ENCODE measurements around the gene RRP1.

Gene RRP1

DNA sequence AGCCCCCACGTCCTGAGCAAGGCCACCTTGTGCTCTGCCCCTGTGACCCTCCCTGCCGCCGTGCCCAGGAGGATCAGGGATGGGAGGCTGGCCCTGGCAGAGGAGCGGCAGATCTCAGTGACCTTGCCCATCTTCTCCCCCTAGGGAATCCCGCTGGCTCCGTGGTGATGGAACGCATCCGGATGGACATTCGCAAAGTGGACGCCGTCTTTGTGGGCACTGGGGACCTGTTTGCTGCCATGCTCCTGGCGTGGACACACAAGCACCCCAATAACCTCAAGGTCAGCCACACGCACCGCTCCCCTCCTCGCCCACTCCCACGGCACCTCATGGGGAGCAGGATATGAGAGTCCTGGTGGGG is 36.0 kb upstream of the RRP1 start:
- Mint-ChIP-seq H3K4me1 (ENCODE audit: low read depth) (no peaks in the 10 kb centered on the region), H3K4me3 (no peak overlapping the region), H3K27ac (no peak overlapping the region), H3K36me3 (ENCODE audit: low read depth) (peaks cover 15% of the 10 kb centered on the region), H3K27me3 (ENCODE audit: low read depth) (no peaks in the 10 kb centered on the region), H3K9me3 (no peaks in the 10 kb centered on the region)

DNA sequence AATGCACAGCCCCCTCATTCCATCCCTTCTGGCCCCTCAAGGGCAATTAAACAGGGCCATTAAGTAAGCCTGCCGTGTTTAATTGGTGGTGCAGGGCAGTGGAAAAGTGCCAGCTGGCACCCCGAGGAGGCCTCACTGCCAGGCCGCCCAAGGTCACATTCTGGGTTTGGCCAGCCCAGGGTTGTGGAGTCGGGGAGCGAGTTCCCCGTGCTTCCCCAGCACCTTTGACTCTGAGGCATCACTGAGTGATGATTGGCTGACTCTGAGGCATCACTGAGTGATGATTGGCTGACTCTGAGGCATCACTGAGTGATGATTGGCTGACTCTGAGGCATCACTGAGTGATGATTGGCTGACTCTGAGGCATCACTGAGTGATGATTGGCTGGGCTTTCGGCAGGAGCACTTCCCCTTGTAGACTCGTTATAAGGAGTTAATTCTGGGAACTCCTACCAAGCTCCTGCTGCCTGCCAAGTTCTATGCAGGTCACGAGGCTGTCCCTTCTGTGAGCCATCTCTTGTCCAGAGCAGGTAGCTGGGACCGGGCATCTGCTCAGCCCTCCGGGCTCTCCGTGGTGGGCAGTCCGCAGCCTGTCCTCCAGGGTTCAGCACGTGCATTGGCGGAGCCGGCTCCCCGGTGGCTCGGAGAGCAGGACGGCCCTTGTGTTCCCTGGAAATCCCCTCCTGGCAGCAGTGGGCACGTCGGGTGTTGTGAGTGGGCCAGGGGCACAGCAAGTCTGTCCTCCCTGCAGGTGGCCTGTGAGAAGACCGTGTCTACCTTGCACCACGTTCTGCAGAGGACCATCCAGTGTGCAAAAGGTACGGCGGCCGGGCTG is 34.2 kb upstream of the RRP1 start:
- no peaks in the 10 kb centered on the region for H3K4me1 Mint-ChIP-seq (ENCODE audit: low read depth)
- H3K4me3 Mint-ChIP-seq = no peak overlapping the region
- H3K27ac Mint-ChIP-seq = no peak overlapping the region
- peaks cover 15% of the 10 kb centered on the region for H3K36me3 Mint-ChIP-seq (ENCODE audit: low read depth)
- H3K27me3 Mint-ChIP-seq (ENCODE audit: low read depth) = no peaks in the 10 kb centered on the region
- H3K9me3 Mint-ChIP-seq = no peaks in the 10 kb centered on the region

DNA sequence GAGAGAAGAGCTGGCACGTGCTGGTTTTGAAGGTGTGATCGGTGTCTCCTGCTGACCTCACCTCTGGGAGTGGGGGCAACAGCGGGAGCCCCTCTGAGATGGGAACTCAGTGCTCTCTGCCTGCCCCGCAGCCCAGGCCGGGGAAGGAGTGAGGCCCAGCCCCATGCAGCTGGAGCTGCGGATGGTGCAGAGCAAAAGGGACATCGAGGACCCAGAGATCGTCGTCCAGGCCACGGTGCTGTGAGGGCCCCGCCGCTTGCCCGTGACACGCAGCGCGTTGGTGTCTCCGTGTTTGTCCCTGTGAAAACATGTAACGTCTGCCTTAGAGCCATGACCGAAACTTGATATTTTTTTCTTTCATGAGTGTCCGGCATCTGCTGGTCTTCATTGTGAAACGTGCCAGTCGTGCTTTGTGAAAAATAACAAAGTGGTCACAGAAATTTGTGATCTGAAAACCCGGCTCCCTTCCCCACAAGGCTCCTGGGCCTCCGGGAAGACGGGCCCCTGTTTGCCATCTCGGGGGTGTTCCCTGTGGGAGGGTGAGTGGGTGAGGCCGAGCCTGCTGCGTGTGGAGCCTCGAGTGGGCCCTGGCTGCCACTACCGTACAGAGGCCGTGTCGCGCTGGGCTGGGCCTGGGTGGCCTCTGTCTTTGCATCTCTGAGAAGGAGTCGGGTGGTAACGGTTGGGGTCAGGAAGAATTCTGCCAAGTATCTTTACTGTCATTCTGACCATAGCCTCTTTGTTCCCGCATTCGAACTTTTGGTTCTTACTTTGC is 33.4 kb upstream of the RRP1 start:
- Mint-ChIP-seq H3K4me3 (no peak overlapping the region), H3K27ac (no peak overlapping the region), H3K9me3 (no peaks in the 10 kb centered on the region)

DNA sequence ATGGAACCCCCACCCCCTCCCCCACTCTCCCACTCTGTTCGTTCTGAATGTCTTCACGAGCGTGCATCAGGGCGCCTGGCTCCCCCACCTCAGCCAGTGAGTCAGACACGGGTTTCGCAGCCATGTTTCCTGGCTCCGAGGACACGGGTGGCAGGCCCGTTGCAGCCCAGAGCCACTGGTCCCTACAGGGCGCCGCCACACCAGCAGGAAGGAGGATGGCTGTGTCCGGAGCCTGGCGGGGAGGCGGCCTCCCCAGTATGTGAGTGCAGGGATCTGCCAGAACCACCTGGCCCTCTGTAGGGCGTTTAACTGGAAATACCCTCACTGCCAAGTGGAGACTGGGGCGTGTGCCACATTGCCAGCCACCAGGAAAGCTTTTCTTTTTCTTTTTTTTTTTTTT is 31.8 kb upstream of the RRP1 start:
- no peaks in the 10 kb centered on the region for H3K4me1 Mint-ChIP-seq (ENCODE audit: low read depth)
- no peaks in the 10 kb centered on the region for H3K27me3 Mint-ChIP-seq (ENCODE audit: low read depth)
- no peak overlapping the region for H3K27ac Mint-ChIP-seq
- peaks cover 11% of the 10 kb centered on the region for H3K36me3 Mint-ChIP-seq (ENCODE audit: low read depth)
- H3K4me3 Mint-ChIP-seq = no peak overlapping the region
- H3K9me3 Mint-ChIP-seq = no peaks in the 10 kb centered on the region

More for the DNA sequence above, 33.4 kb upstream of the RRP1 start:
- Mint-ChIP-seq H3K4me1 (ENCODE audit: low read depth) (no peaks in the 10 kb centered on the region), H3K36me3 (ENCODE audit: low read depth) (peaks cover 11% of the 10 kb centered on the region), H3K27me3 (ENCODE audit: low read depth) (no peaks in the 10 kb centered on the region)

DNA sequence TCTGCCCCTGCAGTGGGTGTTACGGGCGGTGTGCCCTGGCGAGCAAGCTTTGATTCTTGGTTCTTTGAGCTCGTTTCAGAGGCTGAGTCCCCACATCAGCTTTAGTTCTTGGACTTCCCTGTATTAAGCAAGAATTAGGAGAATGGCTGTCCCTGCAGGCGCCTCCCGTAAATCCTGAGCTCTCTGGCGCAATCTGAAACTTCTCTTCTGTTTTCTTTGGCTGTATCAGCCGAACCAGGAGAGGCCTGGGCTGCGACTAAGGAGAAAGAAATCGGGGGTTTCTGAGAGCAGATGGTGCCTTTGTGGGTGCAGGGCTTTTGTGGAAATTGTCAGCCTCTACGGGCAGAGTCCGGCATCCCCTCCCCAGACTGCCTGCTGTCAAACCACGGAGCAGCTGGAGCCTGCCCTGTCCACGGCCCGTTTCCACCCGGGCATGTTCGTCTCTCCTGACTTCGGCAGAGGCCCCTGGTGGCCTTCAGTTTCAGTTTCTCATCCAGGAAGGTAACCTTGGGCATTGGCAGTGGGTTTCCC is 31.2 kb upstream of the RRP1 start:
- H3K27ac Mint-ChIP-seq = no peak overlapping the region
- no peaks in the 10 kb centered on the region for H3K4me1 Mint-ChIP-seq (ENCODE audit: low read depth)
- peaks cover 10% of the 10 kb centered on the region for H3K36me3 Mint-ChIP-seq (ENCODE audit: low read depth)

DNA sequence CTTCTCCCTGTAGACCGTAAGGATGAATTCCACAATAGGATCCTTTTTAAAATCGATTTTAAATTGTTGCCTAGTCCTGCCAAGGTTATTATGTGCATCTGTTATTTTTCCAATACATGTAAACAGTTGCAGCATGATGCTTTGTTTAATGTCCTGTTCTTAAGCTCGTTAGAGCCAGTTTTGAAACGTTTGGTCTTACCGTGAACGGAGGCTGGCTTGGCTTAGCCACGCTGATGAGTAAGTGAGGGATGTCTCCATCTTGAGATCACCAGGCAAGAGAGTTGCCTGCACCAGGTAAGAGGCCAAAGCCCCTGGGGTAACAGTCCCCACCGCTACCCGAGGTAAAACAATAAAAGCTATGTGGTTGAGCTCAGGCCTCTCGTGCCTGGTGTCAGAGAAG is 30.6 kb upstream of the RRP1 start:
- Mint-ChIP-seq H3K27me3 (ENCODE audit: low read depth) (no peaks in the 10 kb centered on the region), H3K9me3 (no peaks in the 10 kb centered on the region), H3K36me3 (ENCODE audit: low read depth) (peaks cover 9% of the 10 kb centered on the region), H3K27ac (no peak overlapping the region), H3K4me1 (ENCODE audit: low read depth) (no peaks in the 10 kb centered on the region), H3K4me3 (no peak overlapping the region)

More for the DNA sequence above, 31.2 kb upstream of the RRP1 start:
- no peaks in the 10 kb centered on the region for H3K27me3 Mint-ChIP-seq (ENCODE audit: low read depth)
- H3K4me3 Mint-ChIP-seq = no peak overlapping the region
- H3K9me3 Mint-ChIP-seq = no peaks in the 10 kb centered on the region

DNA sequence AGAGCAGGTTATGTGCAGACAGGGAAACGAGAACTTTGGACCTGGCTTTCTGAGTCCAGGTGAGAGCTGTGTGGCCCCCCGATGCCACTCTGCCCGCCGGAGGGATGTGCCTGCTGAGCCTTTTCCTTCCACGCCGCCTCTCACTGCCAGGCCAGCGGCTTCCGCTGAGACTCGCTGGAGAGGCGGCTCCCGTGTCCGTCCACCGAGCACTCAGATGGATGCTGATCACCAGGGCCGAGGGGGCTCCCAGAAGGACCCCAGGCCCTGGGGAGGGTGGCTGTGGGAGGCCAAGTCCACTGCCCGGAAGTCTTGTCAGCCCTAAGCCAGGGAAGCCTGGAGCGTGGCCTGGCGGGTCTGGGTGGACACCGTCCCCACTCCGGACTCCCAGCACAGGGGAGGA is 29.7 kb upstream of the RRP1 start:
- no peaks in the 10 kb centered on the region for H3K4me1 Mint-ChIP-seq (ENCODE audit: low read depth)
- H3K27ac Mint-ChIP-seq = no peak overlapping the region
- no peaks in the 10 kb centered on the region for H3K9me3 Mint-ChIP-seq
- no peaks in the 10 kb centered on the region for H3K27me3 Mint-ChIP-seq (ENCODE audit: low read depth)
- H3K36me3 Mint-ChIP-seq (ENCODE audit: low read depth) = peaks cover 6% of the 10 kb centered on the region
- no peak overlapping the region for H3K4me3 Mint-ChIP-seq

DNA sequence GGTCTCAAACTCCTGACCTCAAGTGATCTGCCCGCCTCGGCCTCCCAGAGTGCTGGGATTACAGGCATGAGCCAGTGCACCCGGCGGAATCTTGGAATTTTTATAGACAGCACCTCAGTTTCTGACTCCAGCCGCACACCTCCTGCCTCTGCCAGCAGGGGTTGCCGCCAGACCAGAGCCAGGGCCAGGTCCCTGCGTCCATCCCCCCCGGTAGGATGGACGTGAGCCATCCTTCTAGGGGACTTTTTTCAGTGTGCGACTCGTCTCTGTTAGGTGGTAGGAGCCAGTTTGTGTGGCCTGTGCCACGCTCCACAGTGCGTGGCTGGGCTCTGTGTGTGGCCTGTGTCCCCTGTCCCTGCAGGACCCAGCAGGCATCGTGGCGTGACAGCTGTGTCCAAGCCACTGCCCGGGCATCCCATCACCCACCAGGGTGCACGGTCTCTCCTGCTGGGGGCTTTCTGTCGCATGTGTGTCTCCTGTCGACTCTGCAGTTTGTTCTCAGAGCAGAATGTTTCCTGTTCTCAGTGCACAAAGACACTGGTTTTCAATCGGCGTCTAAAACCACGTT is 28.9 kb upstream of the RRP1 start:
- Mint-ChIP-seq H3K9me3 (no peaks in the 10 kb centered on the region), H3K4me1 (ENCODE audit: low read depth) (no peaks in the 10 kb centered on the region), H3K36me3 (ENCODE audit: low read depth) (peaks cover 6% of the 10 kb centered on the region), H3K27me3 (ENCODE audit: low read depth) (no peaks in the 10 kb centered on the region), H3K4me3 (no peak overlapping the region), H3K27ac (no peak overlapping the region)

DNA sequence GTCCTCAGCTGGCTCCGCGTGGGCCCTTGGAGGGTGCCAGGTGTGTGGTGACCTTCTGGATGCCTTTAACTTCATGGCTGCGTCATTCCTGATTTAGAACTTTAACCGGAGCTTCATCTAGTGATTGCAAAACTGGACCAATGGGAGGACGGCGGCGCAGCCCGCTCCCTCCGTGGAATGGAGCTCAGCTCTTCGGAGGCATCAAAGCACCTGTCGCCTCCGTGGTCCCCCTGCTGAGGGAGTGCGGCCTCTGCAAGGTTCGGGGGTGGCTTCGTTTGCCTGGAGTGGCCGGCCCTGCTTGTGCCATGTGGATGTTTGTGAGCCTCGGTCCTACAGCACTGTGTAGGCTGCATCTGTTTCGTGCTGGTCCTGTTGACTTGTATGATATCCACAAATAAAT is 27.5 kb upstream of the RRP1 start:
- H3K4me1 Mint-ChIP-seq (ENCODE audit: low read depth) = no peaks in the 10 kb centered on the region
- peaks cover 4% of the 10 kb centered on the region for H3K36me3 Mint-ChIP-seq (ENCODE audit: low read depth)
- no peak overlapping the region for H3K27ac Mint-ChIP-seq
- H3K27me3 Mint-ChIP-seq (ENCODE audit: low read depth) = no peaks in the 10 kb centered on the region
- H3K4me3 Mint-ChIP-seq = no peak overlapping the region
- no peaks in the 10 kb centered on the region for H3K9me3 Mint-ChIP-seq

DNA sequence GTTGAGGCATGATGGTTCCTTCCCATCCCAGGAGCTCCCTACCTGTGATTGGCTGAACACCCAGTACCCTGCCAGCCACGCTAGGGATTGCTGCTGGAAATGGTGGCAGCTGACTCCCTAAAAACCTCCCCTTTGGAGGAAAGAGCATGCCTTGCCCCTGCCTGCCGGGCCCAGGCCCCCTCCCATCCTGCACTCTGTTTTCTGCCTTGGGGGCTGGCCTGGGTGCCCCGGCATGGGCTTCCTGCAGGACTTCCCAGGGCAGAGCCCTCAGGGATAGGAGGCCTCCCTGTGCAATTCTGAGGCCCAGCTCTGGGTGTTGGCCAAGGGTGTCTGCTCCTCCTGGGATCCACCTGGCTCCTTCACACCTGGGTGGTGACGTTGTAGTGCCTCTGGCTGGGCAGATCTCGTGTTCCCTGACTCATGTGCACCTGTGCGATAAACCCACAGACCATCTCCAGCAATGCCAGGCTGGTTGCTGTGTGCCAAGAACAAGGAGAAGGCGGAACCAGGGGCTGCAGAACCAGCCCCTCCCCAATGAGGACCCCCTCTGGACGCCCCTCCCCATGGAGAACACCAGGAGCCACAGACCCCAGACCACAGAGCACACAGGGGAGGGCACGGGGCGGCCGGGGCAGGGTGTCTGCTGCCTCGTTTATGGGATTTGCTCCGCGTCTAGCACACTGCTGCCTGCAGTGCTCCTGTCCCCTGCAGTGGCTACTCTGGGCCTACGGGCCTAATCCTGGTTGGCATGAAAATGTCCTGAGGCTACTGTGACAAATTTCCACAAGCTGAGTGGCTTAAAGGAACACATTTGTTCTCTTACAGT is 26.9 kb upstream of the RRP1 start:
- Mint-ChIP-seq H3K27ac (no peak overlapping the region), H3K4me1 (ENCODE audit: low read depth) (no peaks in the 10 kb centered on the region), H3K27me3 (ENCODE audit: low read depth) (no peaks in the 10 kb centered on the region), H3K9me3 (no peaks in the 10 kb centered on the region), H3K4me3 (no peak overlapping the region), H3K36me3 (ENCODE audit: low read depth) (peaks cover 4% of the 10 kb centered on the region)

DNA sequence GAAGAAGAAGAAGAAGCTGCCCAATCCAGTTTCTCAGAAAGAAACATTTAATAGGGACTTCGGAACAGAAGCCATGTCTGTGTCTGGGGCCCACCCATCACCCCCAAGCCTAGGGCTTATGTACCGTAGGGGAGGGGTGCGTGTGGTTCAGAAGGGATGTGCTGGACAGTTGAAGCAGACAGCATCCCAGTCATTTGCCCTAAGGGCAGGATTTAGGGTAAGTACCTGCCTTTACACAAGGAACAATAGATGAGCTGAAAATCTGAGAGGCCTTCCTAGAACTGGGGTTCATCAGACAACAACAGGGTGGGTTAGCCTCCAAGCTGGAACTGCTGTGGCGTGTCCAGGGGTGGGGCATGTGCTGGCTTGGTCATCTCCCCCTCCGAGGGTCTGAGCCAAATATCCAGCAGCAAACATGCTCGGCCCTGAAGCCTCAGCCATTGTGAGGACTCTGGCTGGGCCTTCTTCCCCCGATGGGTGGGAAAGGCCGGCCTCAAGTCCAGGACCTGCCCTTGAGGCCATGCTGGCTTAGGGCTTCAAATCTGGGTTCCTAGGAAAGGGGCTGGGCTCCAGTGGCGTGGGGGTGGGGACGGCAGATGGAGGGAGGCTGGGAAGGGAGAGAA is 25.4 kb upstream of the RRP1 start:
- no peaks in the 10 kb centered on the region for H3K27me3 Mint-ChIP-seq (ENCODE audit: low read depth)
- peaks cover 4% of the 10 kb centered on the region for H3K36me3 Mint-ChIP-seq (ENCODE audit: low read depth)
- no peaks in the 10 kb centered on the region for H3K4me1 Mint-ChIP-seq (ENCODE audit: low read depth)
- H3K4me3 Mint-ChIP-seq = no peak overlapping the region
- H3K27ac Mint-ChIP-seq = no peak overlapping the region
- no peaks in the 10 kb centered on the region for H3K9me3 Mint-ChIP-seq

DNA sequence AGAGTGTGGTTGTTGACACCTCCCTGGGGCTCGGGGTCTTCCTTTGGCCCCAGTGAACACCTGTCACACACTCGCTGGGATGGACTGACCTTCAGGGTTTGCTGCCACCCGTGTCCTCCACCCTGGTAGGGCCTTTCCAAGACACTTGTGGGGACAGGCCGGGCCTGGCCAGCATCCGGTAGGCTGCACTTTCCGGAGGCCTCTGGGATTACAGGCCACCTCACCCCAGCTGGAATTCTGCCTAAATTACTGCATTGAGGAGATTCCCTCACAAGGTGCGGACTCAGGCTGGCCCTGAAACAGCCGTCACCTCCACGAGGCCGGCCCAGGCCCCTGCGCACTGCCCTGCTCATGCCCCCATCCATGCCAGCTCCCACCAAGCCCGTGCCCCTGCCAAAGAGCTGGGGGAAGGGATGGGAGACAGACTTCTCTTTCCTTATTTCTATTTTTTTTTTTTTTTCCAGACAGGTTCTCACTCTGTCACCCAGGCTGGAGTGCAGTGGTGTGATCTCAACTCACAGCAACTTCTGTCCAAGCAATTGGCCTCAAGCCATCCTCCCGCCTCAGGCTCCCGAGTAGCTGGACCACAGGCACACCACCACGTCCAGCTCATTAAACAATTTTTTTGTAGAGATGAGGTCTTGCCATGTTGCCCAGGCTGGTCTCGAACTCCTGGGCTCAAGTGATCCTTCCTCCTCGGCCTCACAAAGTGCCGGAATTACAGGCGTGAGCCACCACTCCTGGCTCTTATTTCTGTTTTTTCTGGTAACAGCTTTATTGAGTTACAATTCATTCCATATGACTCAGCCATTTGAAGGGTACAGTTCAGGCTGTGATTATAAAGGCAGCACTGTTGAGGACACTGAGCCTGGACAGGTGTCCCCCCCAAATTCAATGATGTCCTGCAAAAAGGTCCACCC is 24.5 kb upstream of the RRP1 start:
- H3K27ac Mint-ChIP-seq = no peak overlapping the region
- H3K27me3 Mint-ChIP-seq (ENCODE audit: low read depth) = no peaks in the 10 kb centered on the region
- H3K4me3 Mint-ChIP-seq = no peak overlapping the region
- no peaks in the 10 kb centered on the region for H3K9me3 Mint-ChIP-seq
- H3K4me1 Mint-ChIP-seq (ENCODE audit: low read depth) = no peaks in the 10 kb centered on the region
- peaks cover 4% of the 10 kb centered on the region for H3K36me3 Mint-ChIP-seq (ENCODE audit: low read depth)
